ENCODE results near the gene GDE1.

GDE1 gene

GRCh38 chr16:19524356-19524615, 2.4 kb upstream of the GDE1 start:
- peak; percentile 7 for DNase-seq (ENCODE audit: low spot score)

DNA sequence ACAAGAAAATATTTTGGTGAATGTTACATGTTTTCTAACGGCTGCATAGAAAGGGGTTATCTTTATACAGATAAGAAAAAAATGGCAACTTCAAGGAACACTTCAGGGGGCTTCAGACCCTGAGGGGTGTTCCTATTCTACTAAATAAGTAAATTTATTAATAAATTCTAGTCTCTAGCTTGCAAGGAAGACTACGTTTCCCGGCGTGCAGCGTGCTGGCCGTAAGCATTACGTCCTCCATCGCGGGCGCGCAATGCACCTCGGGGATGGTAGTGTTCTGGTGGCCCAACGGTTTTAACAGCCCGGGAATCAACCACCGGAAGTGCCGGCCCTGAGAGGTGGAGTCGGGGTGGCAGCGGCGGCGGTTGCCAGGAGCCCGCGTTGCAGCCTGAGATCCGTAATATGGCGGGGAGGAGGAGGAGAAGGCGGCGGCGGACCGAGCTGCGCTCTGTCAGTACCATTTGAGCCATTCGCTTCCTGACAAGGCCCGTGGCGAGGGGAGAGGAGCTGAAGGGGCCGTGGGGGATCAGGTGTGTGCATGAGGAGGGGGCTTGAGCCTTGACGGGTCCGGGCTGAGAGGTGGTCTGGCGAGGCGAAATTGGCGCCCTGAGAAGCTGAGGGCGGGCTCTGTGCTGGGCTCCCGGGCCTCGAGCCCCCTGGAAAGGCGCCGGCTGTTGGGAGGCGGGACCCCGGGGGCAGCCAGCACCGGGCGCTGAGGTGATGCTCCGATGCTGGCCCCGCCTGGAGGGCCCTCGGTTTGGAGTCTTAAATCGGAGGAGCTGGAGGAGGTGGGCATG, 1.9 kb upstream of the GDE1 start, which contains the start of gene CCP110:
CCP110 (plus strand) TSS at position 384 of the 797 bp plus-strand sequence. CDS start 3,940 bp downstream, outside the sequence.
- peak; percentile 95 for DNase-seq (ENCODE audit: low spot score)

GRCh38 chr16:19523184-19523558, 1.3 kb upstream of the GDE1 start:
- no peak for DNase-seq (ENCODE audit: low spot score)

GRCh38 chr16:19522760-19523159, 862 bp upstream of the GDE1 start:
- DNase-seq (ENCODE audit: low spot score): no peak

- no peak for DNase-seq (ENCODE audit: low spot score)
These were observed 467 bp upstream of the GDE1 start for GRCh38 chr16:19522397-19522732.

DNA sequence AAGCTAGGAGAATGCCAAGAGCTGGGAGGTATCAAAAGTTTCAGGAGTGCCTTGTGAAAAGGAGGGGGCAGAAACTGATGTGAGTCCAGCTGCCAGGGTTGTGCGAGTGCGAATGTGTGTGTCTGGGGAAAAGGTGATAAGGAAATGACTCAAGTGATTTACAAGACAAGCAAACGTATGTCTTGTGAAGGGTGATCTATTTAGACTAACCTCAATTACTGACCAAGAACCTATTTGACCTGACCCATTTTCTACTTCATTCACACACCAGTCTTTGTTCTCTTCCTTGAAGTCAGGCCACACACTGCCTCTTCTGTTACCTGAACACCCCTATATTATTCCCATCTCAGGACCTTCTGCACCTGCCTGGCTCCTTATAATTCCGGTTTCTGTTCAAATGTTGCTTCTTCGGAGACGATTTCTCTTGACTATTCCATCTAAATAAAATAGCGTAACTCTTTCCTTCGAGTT, 1.0 kb downstream of the GDE1 start:
- DNase-seq (ENCODE audit: low spot score): peak; percentile 12

DNA sequence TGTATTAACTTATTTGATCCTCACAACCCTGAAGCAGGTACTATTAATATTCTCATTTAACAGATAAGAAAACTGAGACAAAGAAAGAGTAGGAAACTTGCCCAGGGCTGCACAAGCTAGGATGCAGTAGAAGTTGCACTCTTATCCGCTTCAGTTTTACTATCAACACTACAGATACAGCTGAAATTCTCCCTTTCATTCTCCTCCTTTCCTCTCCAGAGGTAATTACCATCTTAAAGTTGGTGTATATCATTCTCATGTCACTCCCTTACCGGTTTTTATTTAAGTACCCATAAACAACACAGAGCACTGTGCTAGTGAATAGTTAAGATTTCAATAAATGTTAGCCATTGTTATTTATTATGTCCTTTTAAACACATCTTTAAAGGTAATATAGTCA, 3.5 kb downstream of the GDE1 start:
- no peak for DNase-seq (ENCODE audit: low spot score)

- DNase-seq (ENCODE audit: low spot score): no peak
These were observed 4.3 kb downstream of the GDE1 start for GRCh38 chr16:19517424-19518089.

DNA sequence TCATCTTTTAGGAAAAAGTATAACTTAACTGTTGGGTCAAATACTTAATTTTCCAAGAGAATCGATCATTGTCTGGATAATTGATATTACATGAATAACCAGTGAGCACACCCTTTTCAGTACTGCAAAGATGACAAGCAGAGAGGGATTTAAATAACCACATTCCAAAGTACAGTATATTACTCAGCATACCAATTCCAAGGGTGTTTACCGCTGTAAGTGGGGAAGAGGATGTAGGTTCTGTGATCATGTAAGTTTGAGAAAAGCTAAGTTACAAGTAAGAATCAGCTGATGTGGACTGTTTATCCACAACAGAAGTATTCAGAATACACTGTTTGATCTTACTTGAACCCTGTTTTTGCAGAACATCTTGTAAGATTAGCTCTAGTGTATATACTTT, 6.1 kb downstream of the GDE1 start:
- DNase-seq (ENCODE audit: low spot score): no peak

GRCh38 chr16:19513377-19514053, 8.4 kb downstream of the GDE1 start:
- no peak for DNase-seq (ENCODE audit: low spot score)

DNA sequence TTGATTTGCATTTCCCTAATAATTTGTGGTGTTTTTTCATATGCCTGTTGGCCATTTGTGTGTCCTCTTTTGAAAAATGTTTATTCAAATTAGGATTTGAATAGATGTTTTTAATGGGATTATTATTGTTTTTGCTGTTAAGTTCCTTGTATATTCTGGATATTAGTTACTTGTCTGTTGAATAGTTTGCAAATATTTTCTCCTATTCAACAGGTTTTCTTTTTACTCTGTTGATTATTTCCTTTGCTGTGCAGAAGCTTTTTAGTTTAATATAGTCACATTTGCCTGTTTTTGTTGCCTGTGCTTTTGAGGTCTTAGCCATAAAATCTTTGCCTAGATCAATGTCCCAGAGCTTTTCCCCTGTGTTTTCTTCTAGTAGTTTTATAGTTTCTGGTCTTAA, 9.6 kb downstream of the GDE1 start:
- DNase-seq (ENCODE audit: low spot score): no peak

GRCh38 chr16:19507867-19508266, 14.0 kb downstream of the GDE1 start:
- DNase-seq (ENCODE audit: low spot score): no peak

GRCh38 chr16:19506965-19507364, 14.9 kb downstream of the GDE1 start:
- DNase-seq (ENCODE audit: low spot score): no peak

- no peak for DNase-seq (ENCODE audit: low spot score)
These were observed 16.1 kb downstream of the GDE1 start for GRCh38 chr16:19505600-19506303.

DNA sequence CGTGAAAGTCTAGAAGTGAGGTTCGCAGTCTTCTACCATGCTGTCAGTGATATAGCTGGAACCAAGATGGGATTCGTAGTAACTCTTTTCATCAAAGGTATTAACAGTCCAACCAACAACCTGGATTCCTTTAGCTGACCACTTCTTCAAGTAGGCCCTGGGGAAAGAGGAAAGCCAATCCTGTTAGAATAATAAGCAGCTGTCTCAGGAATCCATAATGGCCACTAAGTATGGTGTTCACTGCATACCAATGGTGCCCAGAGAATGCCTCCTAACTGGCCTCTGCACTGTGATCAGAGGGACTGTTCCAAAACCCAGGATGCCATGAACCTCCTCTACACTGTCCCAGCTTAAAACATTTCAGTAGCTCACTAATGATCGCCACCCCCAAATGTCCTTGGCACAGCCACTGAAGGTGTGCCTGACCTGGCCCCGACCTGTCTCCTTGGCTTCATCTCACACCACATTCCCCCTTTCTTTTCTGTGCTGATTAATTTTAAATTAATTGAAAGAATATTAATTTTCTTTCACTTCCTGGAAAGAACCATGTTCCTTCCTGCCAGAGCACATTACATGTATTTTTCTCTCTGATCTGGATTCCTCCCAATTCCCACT, 18.3 kb downstream of the GDE1 start:
- no peak for DNase-seq (ENCODE audit: low spot score)

DNA sequence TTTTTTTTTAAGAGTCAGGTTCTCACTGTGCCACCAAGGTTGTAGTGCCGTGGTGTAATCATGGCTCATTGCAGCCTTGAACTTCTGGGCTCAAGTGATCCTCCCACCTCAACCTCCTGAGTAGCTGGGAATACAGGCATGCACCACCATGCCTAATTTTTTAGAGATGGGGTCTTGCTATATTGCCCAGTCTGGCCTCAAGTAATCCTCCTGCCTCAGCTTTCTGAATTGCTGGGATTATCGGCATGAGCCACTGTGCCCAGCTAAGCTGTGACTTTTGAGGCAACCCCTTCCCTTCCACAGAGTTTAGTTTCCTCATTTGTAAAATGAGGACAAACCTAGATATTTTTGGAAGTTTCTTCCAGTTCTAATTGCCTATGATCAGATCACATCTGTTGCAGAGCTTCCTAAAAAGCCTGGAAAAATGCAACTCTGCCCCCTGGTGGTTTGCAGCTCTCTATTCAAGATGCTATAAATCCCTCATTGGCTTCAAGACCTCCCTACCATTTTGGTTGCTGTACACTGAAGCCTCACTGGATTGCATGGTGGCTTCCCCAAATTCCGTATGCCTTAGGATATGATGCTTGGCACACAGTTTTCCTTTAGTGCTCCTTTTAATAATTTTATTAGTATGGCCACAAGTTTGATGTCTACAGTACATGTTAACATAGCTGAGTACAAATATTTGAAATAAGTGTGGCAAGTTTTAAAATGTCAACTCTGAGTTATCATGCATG, 19.3 kb downstream of the GDE1 start:
- peak; percentile 60 for DNase-seq (ENCODE audit: low spot score)

DNA sequence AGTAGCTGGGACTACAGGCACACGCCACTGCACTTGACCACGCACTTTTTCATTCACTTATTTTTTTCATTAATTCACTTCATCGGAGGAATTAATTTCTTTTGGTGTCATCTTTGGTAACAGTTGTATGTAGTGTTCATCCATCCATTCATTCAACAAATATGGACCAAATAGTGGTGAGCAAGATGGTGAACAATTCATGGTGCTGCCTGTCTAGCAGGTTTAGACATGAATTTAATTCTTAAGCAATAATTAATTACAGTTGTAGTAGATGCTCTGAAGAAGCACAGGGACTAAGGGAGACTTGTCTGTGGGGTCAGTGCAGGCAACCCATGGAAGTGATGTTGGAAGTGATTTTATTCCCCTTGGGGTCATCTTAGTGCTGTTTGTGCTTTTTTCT, 22.4 kb downstream of the GDE1 start:
- DNase-seq (ENCODE audit: low spot score): no peak

GRCh38 chr16:19499006-19499405, 22.9 kb downstream of the GDE1 start:
- DNase-seq (ENCODE audit: low spot score): no peak

DNA sequence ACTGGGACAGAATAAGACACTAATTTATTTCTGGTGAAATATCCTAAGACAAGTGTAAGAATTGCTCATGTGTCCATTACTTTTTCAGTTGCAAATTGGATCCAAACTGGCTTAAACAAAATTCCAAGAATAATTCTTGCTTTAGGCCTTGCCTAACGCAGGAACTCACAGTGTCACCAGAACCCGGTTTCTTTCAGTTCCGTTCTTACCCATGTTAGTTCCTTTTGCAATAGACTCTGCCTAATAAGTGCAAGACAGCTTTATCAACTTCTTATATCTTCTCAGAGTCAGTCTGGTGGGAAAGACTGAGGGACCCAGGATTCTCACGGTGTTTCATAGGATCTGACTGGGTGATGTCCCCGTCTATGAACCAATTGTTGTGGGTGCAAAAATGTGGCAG, 24.7 kb downstream of the GDE1 start:
- DNase-seq (ENCODE audit: low spot score): no peak

GRCh38 chr16:19490619-19491018, 31.3 kb downstream of the GDE1 start:
- no peak for DNase-seq (ENCODE audit: low spot score)

GRCh38 chr16:19488213-19488640, 33.7 kb downstream of the GDE1 start:
- no peak for DNase-seq (ENCODE audit: low spot score)

Data from kidney capillary endothelial cell (primary cell).